Peyer's patch (tissue), 4 donors: ENCODE results near the gene TSPOAP1. TPM values are rescaled to one million over a fixed set of nuclear protein-coding genes. Genes with fewer than 3 reads are reported as not detected.

Source experiments
- DNase-seq, 3 donors: peaks; one replicate each; pipeline ENCODE4 v3.0.0-alpha.2; 2017 to 2019
- H3K27ac ChIP-seq, 4 donors: fragments of 200-600 bp; sonication (generic); one replicate each; pipeline ENCODE4 v1.5.1; 2016 to 2019
- H3K27me3 ChIP-seq, 2 donors: fragments of 200-600 bp; sonication (generic); one replicate each; pipeline ENCODE4 v1.5.1; 2019
- H3K36me3 ChIP-seq, 3 donors: fragments of 200-600 bp; sonication (generic); one replicate each; pipeline ENCODE4 v1.5.1; 2016 to 2019
- H3K4me1 ChIP-seq, 4 donors: fragments of 200-600 bp; sonication (generic); one replicate each; pipeline ENCODE4 v1.5.1; 2016 to 2019
- H3K4me3 ChIP-seq, 4 donors: fragments of 200-600 bp; sonication (generic); 1 replicate in 3 of 4; 2 replicates in 1 of 4; pipeline ENCODE4 v1.5.1; 2016 to 2019; ENCODE audit warnings: mild to moderate bottlenecking in 1 of 4
- H3K9me3 ChIP-seq, 4 donors: fragments of 200-600 bp; sonication (generic); one replicate each; pipeline ENCODE4 v1.5.1; 2016 to 2019; ENCODE audit warnings: mild to moderate bottlenecking in 1 of 4
- CTCF ChIP-seq, 6 experiments: fragments of 450-650 bp in 4 of 6; fragments of 200-600 bp in 2 of 6; sonication (generic) in 1 of 6; IDR thresholded peaks; one replicate each; pipeline ENCODE4 v1.5.1; 2017 to 2019; ENCODE audit warnings: antibody characterized with exemption in 6 of 6, mild to moderate bottlenecking in 3 of 6, moderate library complexity in 1 of 6
- POLR2A ChIP-seq, 2 donors: fragments of 450-650 bp; IDR thresholded peaks; one replicate each; pipeline ENCODE4 v1.5.1; 2017; ENCODE audit warnings: antibody characterized with exemption in 2 of 2, mild to moderate bottlenecking in 2 of 2, moderate library complexity in 2 of 2
- total RNA-seq, 4 donors: library from RNA; depleted of rRNA; stranded (reverse); fragments of >200 nt; gene quantifications; one replicate each; pipeline ENCODE4 v1.1.0, GENCODE V29; 2016

The TSPOAP1 gene
- total RNA-seq, 4 donors from 2014 or later, result 9.1 to 11.9 (median 10.4) TPM

DNA sequence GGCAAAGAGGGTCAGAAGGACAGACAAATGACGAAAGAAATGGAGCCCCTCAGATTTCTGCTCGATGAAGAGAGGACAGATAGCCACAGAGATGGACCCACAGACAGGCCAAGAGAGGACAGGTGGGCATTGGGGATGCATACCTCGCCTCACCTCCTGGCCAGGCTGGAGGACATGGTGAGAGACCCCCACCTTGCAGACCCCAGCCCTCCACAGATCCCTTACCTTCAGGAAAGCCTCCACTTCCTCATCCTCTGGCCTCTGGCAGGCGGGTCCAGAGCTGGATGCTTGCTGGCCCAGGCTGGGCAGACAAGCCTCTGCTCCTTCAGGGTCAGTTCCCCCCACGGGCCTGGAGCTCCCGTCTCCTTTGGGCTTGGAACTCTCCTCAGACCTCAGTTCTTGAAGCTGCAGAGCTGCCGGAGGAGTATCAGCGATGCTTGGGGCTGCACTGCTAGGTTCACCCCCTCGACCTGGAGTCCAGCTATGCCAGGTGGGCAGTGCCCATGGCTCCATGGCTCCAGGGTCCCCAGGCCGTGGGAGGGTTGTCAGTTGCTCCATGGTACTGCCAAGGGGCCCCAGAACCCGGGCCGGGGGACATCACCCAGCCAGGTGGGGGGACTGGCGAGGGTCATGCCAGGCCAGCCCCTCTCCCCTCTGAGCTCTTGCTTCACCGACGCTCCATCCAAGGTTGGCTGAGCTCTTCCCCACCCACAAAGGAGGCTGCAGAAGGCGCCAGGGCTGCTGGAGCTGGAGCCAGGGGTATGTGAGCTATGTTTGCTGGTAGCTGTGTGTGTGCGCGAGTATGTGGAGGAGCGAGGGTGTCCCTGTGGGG, 1.0 kb downstream of the TSPOAP1 start:
- Histone ChIP-seq H3K9me3 (no peaks in the 10 kb centered on the region), H3K4me1 (peaks cover 0 to 19% (median 3%) of the 10 kb centered on the region in 4 donors), H3K27me3 (no peaks in the 10 kb centered on the region), H3K36me3 (no peaks in the 10 kb centered on the region), H3K27ac (peak overlapping the region; percentile 35 to 97 (median 52)), H3K4me3 (peak overlapping the region; percentile 11 to 88 (median 30))
- DNase-seq, result no peak
- no peak for TF ChIP-seq POLR2A (IDR thresholded peaks at IDR 0.05)
- TF ChIP-seq CTCF (IDR thresholded peaks at IDR 0.05), result no peak

DNA sequence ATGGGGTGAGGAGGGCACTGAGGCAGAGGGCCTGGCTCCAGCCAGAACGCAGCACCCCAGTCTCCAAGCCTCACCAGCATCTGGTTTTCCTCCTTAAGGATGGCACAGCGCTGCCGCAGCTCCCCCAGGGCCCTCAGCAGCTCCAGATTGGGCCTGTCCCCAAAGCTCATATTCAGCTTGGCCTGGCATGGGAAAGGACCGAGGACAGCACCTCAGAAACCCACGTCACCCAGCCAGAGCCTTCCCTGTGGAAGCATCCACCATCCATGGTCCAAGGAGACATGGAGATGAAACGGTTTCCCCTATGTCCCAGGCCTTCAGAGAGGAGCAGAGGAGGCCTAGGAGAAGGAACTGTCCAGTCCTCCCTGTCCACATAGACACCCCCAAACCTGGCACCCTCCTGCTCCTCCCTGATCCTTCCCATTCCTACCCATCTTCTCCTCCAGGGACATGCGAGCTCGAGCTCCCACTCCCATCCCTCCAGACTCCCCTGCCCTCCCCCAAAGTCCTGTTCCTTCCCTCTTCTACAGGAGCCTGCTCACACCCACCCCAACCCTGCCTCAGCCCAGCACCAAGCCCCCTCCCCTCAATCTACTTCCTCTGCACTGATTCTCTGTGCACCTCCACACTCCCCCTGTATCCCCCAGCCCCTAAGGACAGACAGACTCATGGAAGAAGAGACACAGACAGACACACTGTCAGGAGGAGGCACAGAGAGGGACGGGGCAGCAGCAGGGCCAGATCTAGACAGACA, 1.8 kb downstream of the TSPOAP1 start:
- DNase-seq, result no peak
- Histone ChIP-seq H3K27ac (no peak overlapping the region), H3K27me3 (no peaks in the 10 kb centered on the region), H3K36me3 (no peaks in the 10 kb centered on the region), H3K4me1 (peaks cover 0 to 19% (median 3%) of the 10 kb centered on the region in 4 donors), H3K4me3 (peak overlapping the region in 1 of 4 donors; percentile 39), H3K9me3 (no peaks in the 10 kb centered on the region)
- no peak for TF ChIP-seq CTCF (IDR thresholded peaks at IDR 0.05)
- TF ChIP-seq POLR2A (IDR thresholded peaks at IDR 0.05), result no peak

DNA sequence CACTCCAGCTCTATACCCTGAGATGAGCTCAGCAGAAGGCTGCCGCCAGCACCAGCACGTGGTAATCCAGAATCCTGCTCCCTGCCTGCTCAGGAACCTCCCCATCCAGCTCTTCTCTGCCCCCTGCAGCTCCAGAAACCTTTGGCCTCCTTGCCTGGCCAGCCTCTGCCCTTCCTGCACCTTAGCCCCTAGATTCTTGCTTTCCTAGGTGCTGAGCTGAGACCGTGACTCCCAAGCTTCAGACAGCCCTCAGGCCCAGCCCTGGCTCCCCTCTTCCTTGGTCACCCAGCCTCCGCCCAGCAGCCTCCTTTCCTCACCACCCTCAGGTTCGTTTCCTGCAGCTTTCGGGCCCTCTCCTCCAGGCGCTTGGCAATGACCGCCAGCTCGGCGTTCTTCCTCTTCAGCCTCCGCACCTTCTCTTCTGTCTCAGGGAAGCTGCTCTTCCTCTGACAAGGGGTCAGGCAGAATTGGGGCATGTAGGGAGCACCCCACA, 2.6 kb downstream of the TSPOAP1 start:
- Histone ChIP-seq H3K9me3 (no peaks in the 10 kb centered on the region), H3K4me1 (peaks cover 0 to 19% (median 3%) of the 10 kb centered on the region in 4 donors), H3K36me3 (no peaks in the 10 kb centered on the region), H3K4me3 (no peak overlapping the region), H3K27me3 (no peaks in the 10 kb centered on the region), H3K27ac (no peak overlapping the region)
- TF ChIP-seq POLR2A (IDR thresholded peaks at IDR 0.05), result no peak
- no peak for TF ChIP-seq CTCF (IDR thresholded peaks at IDR 0.05)
- DNase-seq, result no peak

GRCh38 chr17:58325289-58325726, 3.3 kb downstream of the TSPOAP1 start:
- DNase-seq, result no peak
- TF ChIP-seq POLR2A (IDR thresholded peaks at IDR 0.05) (no peak), CTCF (IDR thresholded peaks at IDR 0.05) (no peak)
- Histone ChIP-seq H3K27me3 (no peaks in the 10 kb centered on the region), H3K27ac (no peak overlapping the region), H3K9me3 (no peaks in the 10 kb centered on the region), H3K4me3 (peak overlapping the region in 2 of 4 donors; percentile 68 to 73), H3K4me1 (peaks cover 0 to 19% (median 3%) of the 10 kb centered on the region in 4 donors), H3K36me3 (no peaks in the 10 kb centered on the region)

DNA sequence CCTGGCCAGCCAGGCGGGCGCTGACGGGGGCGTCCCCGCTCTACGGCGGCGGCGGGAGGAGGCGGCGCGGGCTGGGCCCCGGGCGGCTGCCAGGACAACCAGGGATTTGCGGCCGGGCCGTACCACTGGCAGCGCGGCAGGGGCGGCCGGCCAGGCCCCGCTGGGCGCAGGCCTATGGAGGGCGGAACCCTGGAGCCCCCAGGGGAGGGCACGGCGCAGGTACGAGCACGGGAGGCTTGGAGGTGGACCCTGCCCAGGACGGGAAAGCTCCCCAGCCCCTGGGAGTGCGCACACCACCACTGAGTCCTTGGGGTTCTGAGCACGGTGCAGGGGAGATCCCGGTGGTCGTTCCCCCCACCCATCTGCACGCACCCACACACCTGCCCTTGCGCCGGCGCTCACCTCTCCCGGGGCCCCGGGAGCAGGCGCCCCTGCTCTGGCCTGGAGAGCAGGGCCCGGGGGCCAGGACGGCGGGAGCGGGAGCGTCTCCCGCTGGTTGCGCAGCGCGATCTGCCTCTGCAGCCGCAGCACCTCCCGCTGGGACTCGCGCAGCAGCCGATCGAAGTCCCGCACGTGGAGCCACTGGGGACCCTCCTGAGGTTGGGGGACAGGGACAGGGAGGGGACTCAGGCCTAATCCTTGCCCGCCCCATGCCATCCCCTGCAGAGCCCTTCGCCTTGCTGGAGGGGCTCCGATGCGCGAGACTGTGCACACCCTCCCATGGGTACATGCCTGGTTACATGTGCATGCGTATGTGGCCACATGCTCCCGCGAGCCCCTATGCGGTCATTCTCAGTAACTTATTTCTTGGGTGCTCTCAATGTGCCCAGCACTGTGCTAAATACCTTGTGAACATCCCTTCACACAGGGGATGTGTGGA, 3.9 kb downstream of the TSPOAP1 start:
- Histone ChIP-seq H3K27me3 (no peaks in the 10 kb centered on the region), H3K36me3 (no peaks in the 10 kb centered on the region), H3K4me1 (peaks cover 0 to 19% (median 3%) of the 10 kb centered on the region in 4 donors), H3K27ac (peak overlapping the region in 3 of 4 donors; percentile 19 to 62 (median 30)), H3K9me3 (no peaks in the 10 kb centered on the region), H3K4me3 (peak overlapping the region; percentile 45 to 73 (median 57))
- TF ChIP-seq POLR2A (IDR thresholded peaks at IDR 0.05) (no peak), CTCF (IDR thresholded peaks at IDR 0.05) (no peak)
- DNase-seq, result no peak
